Breast epithelium (tissue), 4 donors: ENCODE data around the gene BPIFB3. TPM values are rescaled to one million over a fixed set of nuclear protein-coding genes. Genes with fewer than 3 reads are reported as not detected.
"Not testable (repeated sequence)": the region's sequence is repeated elsewhere in the genome, so short reads cannot be mapped to it uniquely, and the experiment has no call there.

Source experiments
- DNase-seq, 2 donors: peaks; one replicate each; pipeline ENCODE4 v3.0.0-alpha.2; 2019; ENCODE audit warnings: low spot score in 2 of 2
- H3K27ac ChIP-seq, 2 donors: fragments of 200-600 bp; sonication (generic) in 1 of 2; one replicate each; pipeline ENCODE4 v1.5.1; 2016 to 2019; ENCODE audit warnings: mild to moderate bottlenecking in 1 of 2
- H3K27me3 ChIP-seq, 2 donors: fragments of 200-600 bp; sonication (generic) in 1 of 2; one replicate each; pipeline versions ENCODE4 v1.5.1 to v1.6.0; 2017 to 2019; ENCODE audit warnings: control low read depth in 1 of 2, mild to moderate bottlenecking in 1 of 2
- H3K36me3 ChIP-seq: fragments of 200-600 bp; one replicate; pipeline ENCODE4 v1.5.1; 2019
- H3K4me1 ChIP-seq, 2 donors: fragments of 200-600 bp; sonication (generic); one replicate each; pipeline ENCODE4 v1.5.1; 2016 to 2019; ENCODE audit warnings: control low read depth in 1 of 2
- H3K4me3 ChIP-seq, 3 donors: fragments of 200-600 bp; sonication (generic); 1 replicate in 2 of 3; 2 replicates in 1 of 3; pipeline ENCODE4 v1.5.1; 2016 to 2019; ENCODE audit warnings: mild to moderate bottlenecking in 3 of 3, moderate library complexity in 2 of 3
- H3K9me3 ChIP-seq, 2 donors: fragments of 200-600 bp; sonication (generic) in 1 of 2; one replicate each; pipeline ENCODE4 v1.5.1; 2016 to 2019; ENCODE audit warnings: control low read depth in 1 of 2
- CTCF ChIP-seq, 3 donors: fragments of 450-650 bp; IDR thresholded peaks; one replicate each; pipeline ENCODE4 v1.5.1; 2016 to 2017; ENCODE audit warnings: antibody characterized with exemption in 3 of 3, mild to moderate bottlenecking in 3 of 3, moderate library complexity in 3 of 3
- POLR2A ChIP-seq: fragments of 450-650 bp; IDR thresholded peaks from one replicate; pipeline ENCODE4 v1.6.1; 2016; ENCODE audit warnings: antibody characterized with exemption, mild to moderate bottlenecking, moderate library complexity
- POLR2AphosphoS5 ChIP-seq, 3 donors: sonication (generic); formaldehyde crosslinking; IDR thresholded peaks; one replicate each; pipeline ENCODE4 v1.6.1; 2017; ENCODE audit warnings: antibody characterized with exemption in 3 of 3
- intact Hi-C: fragments of 100-400 bp; cut with DNase I; formaldehyde crosslinking; loops from one replicate; pipeline ENCODE4 v1.15.1; 2023; ENCODE audit warnings: low total_unique reads
- total RNA-seq, 3 donors: library from RNA; depleted of rRNA; stranded (reverse); fragments of >200 nt; gene quantifications; one replicate each; pipeline ENCODE4 v1.1.0, GENCODE V29; 2016

Gene BPIFB3
- total RNA-seq, 3 donors from 2014 or later: not detected

- no peak overlapping the region for H3K4me3 ChIP-seq
- H3K36me3 ChIP-seq: no peaks in the 10 kb centered on the region
- DNase-seq: no peak
- TF ChIP-seq POLR2A (no peak), CTCF (IDR thresholded peaks at IDR 0.05) (no peak), POLR2AphosphoS5 (IDR thresholded peaks at IDR 0.05) (no peak)
- no peaks in the 10 kb centered on the region for H3K4me1 ChIP-seq
- intact Hi-C loops: no loop called here
- H3K27ac ChIP-seq: no peak overlapping the region
- H3K27me3 ChIP-seq: peaks cover 0 to 3% of the 10 kb centered on the region in 2 donors
- no peaks in the 10 kb centered on the region for H3K9me3 ChIP-seq
Measured at GRCh38 chr20:33097001-33097400, 43.3 kb downstream of the BPIFB3 start.

- Histone ChIP-seq H3K4me1 (no peaks in the 10 kb centered on the region), H3K4me3 (no peak overlapping the region), H3K9me3 (no peaks in the 10 kb centered on the region), H3K27me3 (peaks cover 0 to 3% of the 10 kb centered on the region in 2 donors), H3K27ac (no peak overlapping the region), H3K36me3 (no peaks in the 10 kb centered on the region)
- intact Hi-C loops: no loop called here
- DNase-seq: no peak
- TF ChIP-seq CTCF (IDR thresholded peaks at IDR 0.05): no peak
- TF ChIP-seq POLR2A: no peak
- TF ChIP-seq POLR2AphosphoS5 (IDR thresholded peaks at IDR 0.05): no peak
Measured at GRCh38 chr20:33099843-33100538, 46.3 kb downstream of the BPIFB3 start.

- intact Hi-C loops: no loop called here
- TF ChIP-seq POLR2AphosphoS5 (IDR thresholded peaks at IDR 0.05) (no peak), POLR2A (no peak), CTCF (IDR thresholded peaks at IDR 0.05) (no peak)
- no peak for DNase-seq
- Histone ChIP-seq H3K9me3 (no peaks in the 10 kb centered on the region), H3K36me3 (no peaks in the 10 kb centered on the region), H3K4me1 (no peaks in the 10 kb centered on the region), H3K27me3 (peaks cover 0 to 3% of the 10 kb centered on the region in 2 donors), H3K27ac (no peak overlapping the region), H3K4me3 (no peak overlapping the region)
Measured at GRCh38 chr20:33103556-33103955, 49.9 kb downstream of the BPIFB3 start.

- H3K27me3 ChIP-seq: peaks cover 0 to 3% of the 10 kb centered on the region in 2 donors
- no peak overlapping the region for H3K27ac ChIP-seq
- no peaks in the 10 kb centered on the region for H3K36me3 ChIP-seq
- no peaks in the 10 kb centered on the region for H3K9me3 ChIP-seq
- intact Hi-C loops: no loop called here
- H3K4me3 ChIP-seq: no peak overlapping the region
- no peak for TF ChIP-seq POLR2AphosphoS5 (IDR thresholded peaks at IDR 0.05)
- no peak for TF ChIP-seq POLR2A
- no peak for TF ChIP-seq CTCF (IDR thresholded peaks at IDR 0.05)
- no peak for DNase-seq
- H3K4me1 ChIP-seq: no peaks in the 10 kb centered on the region
Measured at GRCh38 chr20:33104336-33104735, 50.6 kb downstream of the BPIFB3 start.

GRCh38 chr20:33105316-33105924, 51.7 kb downstream of the BPIFB3 start:
- Histone ChIP-seq H3K4me1 (no peaks in the 10 kb centered on the region), H3K27ac (no peak overlapping the region), H3K9me3 (no peaks in the 10 kb centered on the region), H3K27me3 (peaks cover 0 to 3% of the 10 kb centered on the region in 2 donors), H3K36me3 (no peaks in the 10 kb centered on the region), H3K4me3 (no peak overlapping the region)
- TF ChIP-seq POLR2A (no peak), POLR2AphosphoS5 (IDR thresholded peaks at IDR 0.05) (no peak), CTCF (IDR thresholded peaks at IDR 0.05) (no peak)
- no peak for DNase-seq
- intact Hi-C loops: no loop called here

GRCh38 chr20:33106058-33106620, 52.4 kb downstream of the BPIFB3 start:
- DNase-seq, H3K9me3 ChIP-seq, H3K36me3 ChIP-seq, H3K27ac ChIP-seq, intact Hi-C loops, H3K27me3 ChIP-seq, H3K4me3 ChIP-seq, H3K4me1 ChIP-seq: not testable (repeated sequence)
